GM12878 (cell line): ENCODE data around the gene MCC.

Experiments
- CHD2 ChIP-seq: IDR thresholded peaks from 2 replicates; pipeline ENCODE4 v1.6.1; 2011; ENCODE audit warnings: low read depth, low read length, improper control_type of control experiment, borderline replicate concordance
- EP300 ChIP-seq, 2 experiments: fragments of 150-350 bp in 1 of 2; IDR thresholded peaks; 2 replicates each; pipeline ENCODE4 v1.6.1; 2011 to 2012; ENCODE audit warnings: low read depth in 2 of 2, low read length in 2 of 2, borderline replicate concordance in 1 of 2, improper control_type of control experiment in 1 of 2, inconsistent platforms in 1 of 2; ENCODE audit not compliant: control insufficient read depth in 1 of 2
- TCF12 ChIP-seq: IDR thresholded peaks from 2 replicates; pipeline ENCODE4 v1.6.1; 2011; ENCODE audit warnings: low read depth, mild to moderate bottlenecking, low read length

DNA sequence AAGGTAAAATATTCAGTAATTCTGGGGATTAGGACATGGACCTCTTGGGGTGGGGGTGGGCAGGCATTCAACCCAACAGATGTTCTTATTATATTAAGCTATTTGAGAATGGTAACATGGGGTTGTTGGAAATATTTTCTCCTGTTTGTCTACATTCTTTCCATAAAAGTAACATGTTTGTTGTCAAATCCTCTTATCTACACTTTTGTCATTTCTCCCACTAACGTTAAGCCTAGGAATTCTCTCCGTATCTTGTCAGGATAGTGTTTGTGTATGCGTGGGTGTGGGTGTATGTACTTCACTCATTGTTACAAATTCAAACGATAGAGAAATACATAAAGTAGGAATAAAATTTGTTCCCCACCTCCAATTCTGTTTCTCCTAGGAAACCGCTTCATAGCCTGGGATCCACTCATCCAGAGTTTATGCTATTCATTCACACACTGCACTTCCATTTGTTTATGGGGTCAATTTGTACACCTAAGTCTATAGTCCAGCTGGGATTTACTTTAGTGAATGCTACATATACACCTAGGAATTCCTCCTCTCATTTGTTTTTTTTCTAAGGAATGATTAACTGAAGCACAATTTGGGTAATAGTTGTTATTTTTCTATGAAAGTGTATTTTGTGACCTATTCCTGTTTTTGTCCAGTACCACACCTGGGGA lies 294.8 kb downstream of the MCC start:
- TF ChIP-seq EP300 (IDR thresholded peaks at IDR 0.05; ENCODE audit: borderline replicate concordance in 1 of 2, control insufficient read depth in 1 of 2, low read depth in 2 of 2, low read length in 2 of 2): no peak
- no peak for TF ChIP-seq CHD2
- TF ChIP-seq TCF12: no peak
